ENCODE results near the gene FAAP20.

GRCh38 chr1:2160451-2161300, 33.9 kb downstream of the FAAP20 start:
- TF ChIP-seq CTCF (IDR thresholded peaks at IDR 0.05) (no peak), POLR2A (IDR thresholded peaks at IDR 0.05) (no peak)

All from testis (tissue), 2 donors.